HG03432 (cell line): ENCODE data around the gene PNMT.
"Not testable (repeated sequence)": the region's sequence is repeated elsewhere in the genome, so short reads cannot be mapped to it uniquely, and the experiment has no call there.

Experiments used
- ATAC-seq: cut with Tn5 transposase; IDR thresholded peaks from one replicate; pipeline ENCODE4 v1.9.1; 2021; ENCODE audit warnings: mild to moderate bottlenecking, moderate library complexity; ENCODE audit not compliant: unreplicated experiment

The PNMT gene

GRCh38 chr17:39704821-39705551, 36.7 kb downstream of the PNMT start:
- no peak for ATAC-seq

- ATAC-seq: no peak
These were observed 37.6 kb downstream of the PNMT start for GRCh38 chr17:39705786-39706348.

GRCh38 chr17:39706383-39706782, 38.1 kb downstream of the PNMT start:
- ATAC-seq: no peak

GRCh38 chr17:39706921-39707337, 38.7 kb downstream of the PNMT start:
- ATAC-seq: no peak

- ATAC-seq: no peak
These were observed 41.2 kb downstream of the PNMT start for GRCh38 chr17:39709319-39709997.

GRCh38 chr17:39709998-39710964, 42.0 kb downstream of the PNMT start:
- no peak for ATAC-seq

GRCh38 chr17:39711071-39711470, 42.8 kb downstream of the PNMT start:
- not testable (repeated sequence) for ATAC-seq

GRCh38 chr17:39711851-39712250, 43.6 kb downstream of the PNMT start:
- ATAC-seq: no peak

- no peak for ATAC-seq
These were observed 46.0 kb downstream of the PNMT start for GRCh38 chr17:39714234-39714633.

GRCh38 chr17:39715375-39716072, 47.3 kb downstream of the PNMT start:
- no peak for ATAC-seq

- no peak for ATAC-seq
These were observed 48.0 kb downstream of the PNMT start for GRCh38 chr17:39716073-39716818.

GRCh38 chr17:39716879-39717536, 48.8 kb downstream of the PNMT start:
- ATAC-seq: no peak

GRCh38 chr17:39717660-39718059, 49.4 kb downstream of the PNMT start:
- ATAC-seq: no peak

- ATAC-seq: no peak
These were observed 51.5 kb downstream of the PNMT start for GRCh38 chr17:39719563-39720355.
